GM12872 (cell line): Measurements from ENCODE around the gene ECI1.

Experiments
- TF ChIP-seq, protein P1 (sequence below): IDR thresholded peaks from 3 replicates; pipeline ENCODE4 v1.5.1; 2011; ENCODE audit warnings: low read depth, mild to moderate bottlenecking, low read length, moderate library complexity; ENCODE audit not compliant: insufficient read depth

The ECI1 gene

DNA sequence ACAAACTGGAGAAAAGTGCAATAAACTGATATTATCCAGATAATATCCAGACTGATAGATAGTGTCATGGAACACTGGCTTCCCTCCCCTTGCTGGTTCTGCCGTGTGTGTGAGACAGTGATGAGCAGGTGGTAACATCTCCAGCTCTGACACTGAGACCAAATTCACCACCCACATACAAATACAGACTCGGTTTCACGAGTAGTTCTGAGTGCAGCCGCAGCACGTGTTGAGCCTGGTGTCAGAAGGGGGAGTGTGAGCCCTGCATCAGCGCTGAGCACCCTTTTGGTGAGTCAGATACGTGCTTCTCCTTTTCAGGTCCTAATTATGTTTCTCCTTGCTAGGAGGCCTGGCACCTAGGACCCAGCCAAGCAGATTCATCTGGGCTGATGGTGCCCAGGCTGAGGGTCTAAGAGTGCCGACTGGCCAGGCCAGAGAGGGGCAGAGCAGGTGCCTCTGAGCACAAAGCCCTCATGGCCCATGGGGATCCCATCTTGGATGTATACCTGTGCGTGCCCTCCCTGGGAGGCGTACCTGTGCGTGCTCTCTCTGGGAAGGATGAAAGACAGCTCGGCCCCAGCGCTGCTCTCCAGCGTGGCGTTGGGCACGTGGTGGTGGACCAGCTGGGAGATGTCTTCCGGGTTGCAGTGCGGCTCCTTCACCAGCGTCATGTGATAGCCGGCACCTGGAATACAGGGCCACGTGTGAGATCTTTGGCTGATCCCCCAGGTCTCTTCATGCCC lies 43.8 kb upstream of the ECI1 start:
- TF ChIP-seq, protein P1, sequence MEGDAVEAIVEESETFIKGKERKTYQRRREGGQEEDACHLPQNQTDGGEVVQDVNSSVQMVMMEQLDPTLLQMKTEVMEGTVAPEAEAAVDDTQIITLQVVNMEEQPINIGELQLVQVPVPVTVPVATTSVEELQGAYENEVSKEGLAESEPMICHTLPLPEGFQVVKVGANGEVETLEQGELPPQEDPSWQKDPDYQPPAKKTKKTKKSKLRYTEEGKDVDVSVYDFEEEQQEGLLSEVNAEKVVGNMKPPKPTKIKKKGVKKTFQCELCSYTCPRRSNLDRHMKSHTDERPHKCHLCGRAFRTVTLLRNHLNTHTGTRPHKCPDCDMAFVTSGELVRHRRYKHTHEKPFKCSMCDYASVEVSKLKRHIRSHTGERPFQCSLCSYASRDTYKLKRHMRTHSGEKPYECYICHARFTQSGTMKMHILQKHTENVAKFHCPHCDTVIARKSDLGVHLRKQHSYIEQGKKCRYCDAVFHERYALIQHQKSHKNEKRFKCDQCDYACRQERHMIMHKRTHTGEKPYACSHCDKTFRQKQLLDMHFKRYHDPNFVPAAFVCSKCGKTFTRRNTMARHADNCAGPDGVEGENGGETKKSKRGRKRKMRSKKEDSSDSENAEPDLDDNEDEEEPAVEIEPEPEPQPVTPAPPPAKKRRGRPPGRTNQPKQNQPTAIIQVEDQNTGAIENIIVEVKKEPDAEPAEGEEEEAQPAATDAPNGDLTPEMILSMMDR, result no peak

DNA sequence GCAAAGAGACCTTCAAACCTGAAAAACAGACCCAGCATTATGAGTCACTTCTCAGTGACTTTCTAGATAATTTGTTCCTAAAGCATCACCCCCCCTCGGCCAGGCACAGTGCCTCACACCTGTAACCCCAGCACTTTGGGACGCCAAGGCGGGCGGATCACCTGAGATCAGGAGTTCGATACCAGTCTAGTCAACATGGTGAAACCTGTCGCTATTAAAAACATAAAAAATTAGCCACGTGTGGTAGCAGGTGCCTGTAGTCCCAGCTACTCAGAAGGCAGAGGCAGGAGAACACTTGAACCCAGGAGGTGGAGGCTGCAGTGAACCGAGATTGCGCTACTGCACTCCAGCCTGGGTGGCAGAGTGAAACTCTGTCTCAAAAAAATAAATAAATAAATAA lies 40.8 kb upstream of the ECI1 start:
- TF ChIP-seq, protein P1, result no peak

DNA sequence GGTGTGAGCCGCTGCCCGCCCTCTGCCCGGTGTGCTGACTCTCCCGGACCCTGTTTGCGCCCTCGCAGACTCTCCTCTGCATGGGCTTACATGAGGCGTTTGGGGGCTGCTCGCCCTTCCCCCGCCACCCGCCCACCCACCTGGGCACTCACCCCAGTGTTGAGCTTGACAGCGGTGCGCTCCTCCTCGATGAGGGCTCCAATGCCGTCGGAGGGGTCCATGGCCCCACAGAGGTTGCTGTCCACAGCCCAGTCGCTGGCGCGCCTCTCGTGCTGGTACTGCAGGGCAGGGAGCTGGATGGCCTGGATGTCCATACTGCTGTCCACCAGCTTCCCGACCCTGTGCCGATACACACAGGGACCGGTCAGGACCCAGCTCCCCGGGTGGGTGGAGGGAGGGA lies 37.9 kb upstream of the ECI1 start:
- TF ChIP-seq, protein P1, result no peak

DNA sequence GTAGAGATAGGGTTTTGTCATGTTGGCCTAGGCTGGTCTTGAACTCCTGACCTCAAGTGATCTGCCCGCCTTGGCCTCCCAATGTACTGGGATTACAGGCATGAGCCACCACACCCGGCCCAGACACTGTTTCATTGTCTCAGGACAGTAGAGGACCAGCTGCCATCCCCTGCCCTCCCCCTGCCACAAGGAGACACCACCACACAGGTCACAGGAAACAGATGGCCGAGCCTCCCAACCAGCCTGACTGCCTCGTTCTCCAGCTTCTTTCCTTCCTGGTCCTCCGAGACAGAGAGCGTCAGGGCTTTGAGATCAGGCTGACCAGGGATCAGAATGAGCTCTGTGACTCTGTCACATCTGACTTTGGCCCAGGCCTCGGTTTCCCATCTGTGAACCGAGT lies 37.3 kb upstream of the ECI1 start:
- TF ChIP-seq, protein P1, result no peak

DNA sequence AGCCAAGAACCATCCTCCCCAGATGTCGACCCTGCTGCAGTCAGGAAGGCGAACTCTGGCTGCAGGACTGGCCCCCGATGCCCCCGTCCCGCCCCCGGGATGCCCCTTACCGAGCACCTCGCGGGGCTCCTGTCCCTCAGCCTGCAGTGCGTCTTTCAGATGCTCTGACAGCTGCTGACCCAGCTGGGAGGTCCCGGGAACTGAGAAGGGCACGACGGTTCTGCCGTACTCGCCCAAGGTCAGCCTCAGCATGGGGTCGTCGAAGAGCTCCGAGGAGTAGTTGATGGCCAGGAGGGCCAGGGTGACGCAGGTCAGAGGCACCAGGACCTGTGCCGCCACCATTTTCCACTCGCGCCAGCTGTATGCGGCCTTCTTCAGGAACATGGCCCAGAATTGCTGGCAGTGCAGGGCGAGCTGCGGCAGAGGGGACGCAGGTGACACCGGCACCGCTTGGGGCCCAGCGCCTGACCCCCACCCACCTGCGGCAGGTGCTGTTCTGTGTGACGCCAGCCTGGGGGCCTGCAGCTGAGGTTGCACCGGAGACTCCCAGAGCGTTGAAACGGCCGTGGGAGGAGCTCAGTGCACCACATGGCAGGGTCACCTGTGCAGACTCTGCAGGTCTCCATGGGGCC lies 36.6 kb upstream of the ECI1 start:
- TF ChIP-seq, protein P1, result no peak

DNA sequence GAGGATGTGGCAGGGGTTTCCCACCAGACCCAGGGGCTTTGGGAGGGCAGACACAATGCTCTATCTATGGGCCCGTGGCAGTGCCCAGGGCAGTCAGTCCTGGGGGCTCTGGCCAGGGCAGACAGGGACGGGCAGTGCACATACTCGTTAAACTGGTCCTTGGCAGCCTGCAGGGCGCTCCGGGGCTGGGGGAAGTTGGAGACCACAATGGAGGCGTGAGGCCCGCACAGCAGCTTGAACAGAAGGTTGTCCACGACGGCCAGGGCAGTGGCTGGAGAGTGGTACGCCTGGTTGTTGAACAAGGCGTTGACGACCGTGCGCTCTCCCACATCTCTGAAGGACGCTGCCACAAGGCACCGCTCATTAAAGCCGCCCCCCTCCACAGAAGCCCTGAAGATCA lies 35.2 kb upstream of the ECI1 start:
- TF ChIP-seq, protein P1, result no peak

DNA sequence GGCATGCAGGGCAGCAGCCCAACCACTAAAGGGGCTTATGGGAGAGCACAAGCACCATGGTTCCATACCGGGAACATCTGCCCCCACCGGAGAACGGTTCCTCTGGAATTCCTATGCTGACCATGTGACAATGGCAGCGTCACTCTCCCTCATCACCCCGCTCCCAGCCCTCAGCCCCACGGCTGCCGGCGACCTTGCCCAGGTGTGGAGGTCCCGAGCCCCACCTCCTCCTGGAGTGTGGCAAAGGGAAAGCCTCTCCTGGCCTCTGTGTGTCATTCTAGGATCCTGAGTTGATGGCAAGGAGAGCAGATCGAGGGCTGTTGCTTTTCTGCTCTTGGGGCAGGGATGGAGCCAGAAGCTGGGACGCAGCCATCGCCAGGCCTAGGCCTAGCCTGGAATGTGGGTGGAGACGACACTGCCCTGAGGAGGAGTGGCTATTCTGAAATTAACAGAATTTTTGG lies 34.4 kb upstream of the ECI1 start:
- TF ChIP-seq, protein P1, result no peak
